Panc1 (cell line): Measurements from ENCODE around the gene TSPAN14.

Source experiments
- POLR2AphosphoS5 ChIP-seq: IDR thresholded peaks from 2 replicates; pipeline ENCODE4 v1.6.1; 2012; ENCODE audit warnings: mild to moderate bottlenecking, low read depth, low read length, moderate library complexity
- REST ChIP-seq, 2 experiments: IDR thresholded peaks; 2 replicates each; pipeline ENCODE4 v1.6.1; 2011 to 2012; ENCODE audit warnings: low read depth in 2 of 2, control low read depth in 1 of 2, low read length in 1 of 2, mild to moderate bottlenecking in 1 of 2, moderate library complexity in 1 of 2; ENCODE audit not compliant: insufficient read depth in 1 of 2
- SIN3A ChIP-seq: IDR thresholded peaks from 2 replicates; pipeline ENCODE4 v1.6.1; 2012; ENCODE audit warnings: low read depth, mild to moderate bottlenecking, low read length, moderate library complexity, borderline replicate concordance; ENCODE audit not compliant: insufficient read depth
- TF ChIP-seq, protein P1 (sequence below): fragments of 450-650 bp; IDR thresholded peaks from 2 replicates; pipeline ENCODE4 v1.5.1; 2017; ENCODE audit warnings: mild to moderate bottlenecking

DNA sequence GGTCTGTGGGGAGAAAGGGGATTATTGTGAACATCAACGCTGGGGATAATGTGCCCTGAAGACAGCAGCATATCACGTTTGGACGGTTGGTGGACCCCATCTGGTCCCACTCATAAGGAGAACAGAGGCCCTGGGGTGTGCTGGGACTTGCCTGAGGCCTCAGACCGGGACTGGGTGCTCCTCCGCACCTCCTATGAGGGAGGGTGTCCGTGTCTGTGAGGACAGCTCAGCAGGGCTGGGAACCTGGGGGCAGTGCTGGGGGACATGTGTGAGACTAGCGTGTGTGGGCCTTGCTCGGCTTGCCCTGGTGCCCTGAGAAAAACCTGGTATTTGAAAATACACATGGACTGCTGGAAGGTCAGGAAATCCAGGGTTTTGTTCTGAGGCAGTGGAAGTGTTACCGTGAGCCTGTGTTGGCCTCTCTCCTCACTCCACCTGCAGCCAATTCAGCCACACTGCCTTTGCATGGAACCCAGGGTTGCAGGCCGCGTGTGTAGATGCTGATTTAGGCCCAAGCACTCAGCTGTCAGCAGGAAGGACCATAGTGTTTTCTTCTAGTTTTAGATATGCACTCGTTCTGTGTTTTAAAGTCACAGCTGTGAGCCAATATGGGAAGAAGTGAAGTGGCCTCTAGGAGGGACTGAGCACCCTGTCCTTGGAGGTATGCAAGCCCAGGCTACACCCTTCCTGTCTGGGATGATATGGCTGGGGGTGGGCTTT lies 70.2 kb downstream of the TSPAN14 start:
- TF ChIP-seq, protein P1, sequence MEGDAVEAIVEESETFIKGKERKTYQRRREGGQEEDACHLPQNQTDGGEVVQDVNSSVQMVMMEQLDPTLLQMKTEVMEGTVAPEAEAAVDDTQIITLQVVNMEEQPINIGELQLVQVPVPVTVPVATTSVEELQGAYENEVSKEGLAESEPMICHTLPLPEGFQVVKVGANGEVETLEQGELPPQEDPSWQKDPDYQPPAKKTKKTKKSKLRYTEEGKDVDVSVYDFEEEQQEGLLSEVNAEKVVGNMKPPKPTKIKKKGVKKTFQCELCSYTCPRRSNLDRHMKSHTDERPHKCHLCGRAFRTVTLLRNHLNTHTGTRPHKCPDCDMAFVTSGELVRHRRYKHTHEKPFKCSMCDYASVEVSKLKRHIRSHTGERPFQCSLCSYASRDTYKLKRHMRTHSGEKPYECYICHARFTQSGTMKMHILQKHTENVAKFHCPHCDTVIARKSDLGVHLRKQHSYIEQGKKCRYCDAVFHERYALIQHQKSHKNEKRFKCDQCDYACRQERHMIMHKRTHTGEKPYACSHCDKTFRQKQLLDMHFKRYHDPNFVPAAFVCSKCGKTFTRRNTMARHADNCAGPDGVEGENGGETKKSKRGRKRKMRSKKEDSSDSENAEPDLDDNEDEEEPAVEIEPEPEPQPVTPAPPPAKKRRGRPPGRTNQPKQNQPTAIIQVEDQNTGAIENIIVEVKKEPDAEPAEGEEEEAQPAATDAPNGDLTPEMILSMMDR: no peak
- TF ChIP-seq SIN3A: no peak
- TF ChIP-seq POLR2AphosphoS5: no peak
- no peak for TF ChIP-seq REST (IDR thresholded peaks at IDR 0.05; ENCODE audit: insufficient read depth in 1 of 2, low read depth in 2 of 2, low read length in 1 of 2)
